Measurements from ENCODE around the gene ZNF787. TPM values are rescaled to one million over a fixed set of nuclear protein-coding genes. Genes with fewer than 3 reads are reported as not detected.
"Not testable (repeated sequence)": the region's sequence is repeated elsewhere in the genome, so short reads cannot be mapped to it uniquely, and the experiment has no call there.

ZNF787 gene
- polyA plus RNA-seq, 1 donor from 2014 or later: 2.8 TPM

DNA sequence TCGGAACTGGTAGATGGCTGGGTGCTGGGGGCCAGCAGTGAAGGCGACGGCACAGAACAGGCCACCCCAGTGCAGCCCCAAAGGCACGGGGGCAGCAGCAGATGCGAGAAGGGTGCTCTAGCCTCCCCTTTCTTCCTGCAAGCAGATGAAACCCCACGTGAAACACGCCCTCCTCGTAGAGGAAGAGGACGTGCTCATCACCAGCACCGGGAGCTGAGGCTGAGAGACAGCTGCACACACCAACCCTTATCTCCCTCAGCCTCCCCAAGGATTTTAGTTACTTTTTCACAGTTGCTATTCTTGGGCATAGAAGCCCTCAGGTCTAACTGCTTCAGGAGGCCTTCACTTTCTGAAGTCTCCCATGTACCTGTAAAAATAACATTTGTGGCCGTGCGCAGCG, 11.9 kb downstream of the ZNF787 start:
- Mint-ChIP-seq H3K4me1 (peaks cover 26 to 52% (median 37%) of the 10 kb centered on the region in 3 donors), H3K36me3 (no peaks in the 10 kb centered on the region), H3K9me3 (no peaks in the 10 kb centered on the region), H3K4me3 (peak overlapping the region in 1 of 4 donors; percentile 51), H3K27ac (peak overlapping the region; percentile 56 to 86 (median 64)), H3K27me3 (no peaks in the 10 kb centered on the region)

GRCh38 chr19:56108447-56109195, 12.5 kb downstream of the ZNF787 start:
- Mint-ChIP-seq H3K4me3 (peak overlapping the region in 2 of 4 donors; percentile 17 to 51), H3K27ac (peak overlapping the region; percentile 64 to 86 (median 83)), H3K27me3 (no peaks in the 10 kb centered on the region), H3K9me3 (no peaks in the 10 kb centered on the region), H3K4me1 (peaks cover 26 to 48% (median 31%) of the 10 kb centered on the region in 3 donors), H3K36me3 (no peaks in the 10 kb centered on the region)

DNA sequence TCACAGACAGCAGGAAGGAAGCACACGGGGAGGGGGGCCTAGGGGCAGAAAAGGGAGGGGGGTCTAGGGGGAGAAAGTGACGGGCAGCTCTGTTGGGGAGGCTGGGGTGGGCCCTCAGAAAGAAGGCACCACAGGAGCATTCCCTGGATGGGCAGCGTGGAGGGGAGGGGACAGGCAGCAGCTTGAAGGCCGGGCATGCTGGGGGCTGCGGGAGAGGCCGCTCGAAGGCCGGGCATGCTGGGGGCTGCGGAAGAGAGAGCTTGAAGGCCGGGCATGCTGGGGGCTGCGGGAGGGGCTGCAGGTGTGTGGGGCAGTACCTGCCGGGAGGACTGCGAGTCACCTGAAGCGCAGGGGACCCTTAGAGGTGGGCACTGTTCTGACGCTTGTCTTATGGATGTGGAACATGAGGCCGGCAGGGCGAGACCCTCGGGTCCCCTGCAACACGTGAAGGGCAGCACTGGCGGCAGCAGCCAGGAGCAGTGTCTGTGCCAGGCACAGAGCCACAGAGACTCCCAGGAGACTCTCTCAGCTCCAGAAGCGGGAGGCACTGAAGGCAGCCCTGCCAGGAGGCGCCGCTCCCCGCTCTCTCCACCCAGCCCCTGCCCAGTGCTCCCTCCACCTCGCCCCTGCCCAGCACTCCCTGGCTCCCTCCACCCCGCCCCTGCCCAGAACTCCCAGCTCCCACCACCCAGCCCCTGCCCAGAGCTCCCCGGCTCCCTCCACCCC, 13.3 kb downstream of the ZNF787 start:
- H3K9me3 Mint-ChIP-seq: no peaks in the 10 kb centered on the region
- no peaks in the 10 kb centered on the region for H3K36me3 Mint-ChIP-seq
- no peaks in the 10 kb centered on the region for H3K27me3 Mint-ChIP-seq
- no peak overlapping the region for H3K27ac Mint-ChIP-seq
- H3K4me3 Mint-ChIP-seq: no peak overlapping the region
- H3K4me1 Mint-ChIP-seq: peaks cover 20 to 40% (median 23%) of the 10 kb centered on the region in 3 donors

GRCh38 chr19:56106993-56107392, 14.1 kb downstream of the ZNF787 start:
- Mint-ChIP-seq H3K27ac (peak overlapping the region in 1 of 3 donors; percentile 21), H3K9me3 (no peaks in the 10 kb centered on the region), H3K4me1 (peaks cover 15 to 35% (median 20%) of the 10 kb centered on the region in 3 donors), H3K27me3 (no peaks in the 10 kb centered on the region), H3K36me3 (no peaks in the 10 kb centered on the region), H3K4me3 (peak overlapping the region in 1 of 4 donors; percentile 79)

- H3K4me3 Mint-ChIP-seq: peak overlapping the region in 2 of 4 donors; percentile 65 to 79
- H3K4me1 Mint-ChIP-seq: peaks cover 15 to 31% (median 16%) of the 10 kb centered on the region in 3 donors
- H3K27ac Mint-ChIP-seq: peak overlapping the region in 1 of 3 donors; percentile 94
- H3K36me3 Mint-ChIP-seq: no peaks in the 10 kb centered on the region
- no peaks in the 10 kb centered on the region for H3K27me3 Mint-ChIP-seq
- no peaks in the 10 kb centered on the region for H3K9me3 Mint-ChIP-seq
Observed at GRCh38 chr19:56106397-56106849, 14.7 kb downstream of the ZNF787 start.

GRCh38 chr19:56105831-56106396, 15.2 kb downstream of the ZNF787 start:
- not testable (repeated sequence) for H3K9me3 Mint-ChIP-seq, H3K27me3 Mint-ChIP-seq, H3K36me3 Mint-ChIP-seq
- Mint-ChIP-seq H3K4me1 (peaks cover 15 to 30% (median 16%) of the 10 kb centered on the region in 3 donors), H3K4me3 (peak overlapping the region in 2 of 4 donors; percentile 65 to 79), H3K27ac (peak overlapping the region; percentile 62 to 94 (median 71))

DNA sequence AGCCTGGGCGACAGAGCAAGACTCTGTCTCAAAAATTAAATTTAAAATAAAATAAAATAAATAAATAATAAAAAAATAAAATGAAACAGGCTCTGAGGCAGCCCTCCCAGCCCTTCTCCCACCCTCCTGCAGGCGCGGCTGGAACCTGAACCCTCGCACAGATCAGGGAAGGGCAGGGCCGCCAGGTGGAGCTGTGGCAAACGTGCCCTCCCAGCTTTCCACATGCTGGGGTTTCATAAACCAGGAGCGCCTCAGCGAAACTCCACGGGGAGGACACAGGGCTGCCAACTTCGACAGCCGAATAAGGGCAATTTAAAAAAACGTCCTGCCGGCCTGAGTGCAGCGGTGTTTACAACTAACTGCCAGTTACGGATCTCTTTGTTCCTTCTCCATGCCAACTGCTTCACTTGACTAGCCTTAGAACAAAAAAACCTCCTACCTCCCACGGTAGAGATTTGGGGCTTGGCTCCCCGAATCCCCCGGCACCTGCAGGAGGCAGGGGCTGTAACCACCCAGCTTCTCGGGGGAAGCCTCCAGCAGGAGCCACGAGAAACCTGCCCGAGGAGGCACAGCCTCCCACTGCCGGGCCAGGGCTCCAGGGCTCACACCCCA, 15.9 kb downstream of the ZNF787 start:
- peaks cover 11 to 26% (median 12%) of the 10 kb centered on the region in 3 donors for H3K4me1 Mint-ChIP-seq

GRCh38 chr19:56104423-56104822, 16.7 kb downstream of the ZNF787 start:
- H3K4me1 Mint-ChIP-seq: peaks cover 8 to 24% (median 10%) of the 10 kb centered on the region in 3 donors
- H3K4me3 Mint-ChIP-seq: peak overlapping the region in 1 of 4 donors; percentile 23
- H3K36me3 Mint-ChIP-seq: no peaks in the 10 kb centered on the region
- no peaks in the 10 kb centered on the region for H3K27me3 Mint-ChIP-seq
- no peak overlapping the region for H3K27ac Mint-ChIP-seq
- H3K9me3 Mint-ChIP-seq: no peaks in the 10 kb centered on the region

More for the DNA sequence above, 15.9 kb downstream of the ZNF787 start:
- no peaks in the 10 kb centered on the region for H3K27me3 Mint-ChIP-seq
- no peaks in the 10 kb centered on the region for H3K36me3 Mint-ChIP-seq
- no peaks in the 10 kb centered on the region for H3K9me3 Mint-ChIP-seq
- H3K4me3 Mint-ChIP-seq: peak overlapping the region in 3 of 4 donors; percentile 65 to 68 (median 65)
- peak overlapping the region; percentile 62 to 94 (median 71) for H3K27ac Mint-ChIP-seq

DNA sequence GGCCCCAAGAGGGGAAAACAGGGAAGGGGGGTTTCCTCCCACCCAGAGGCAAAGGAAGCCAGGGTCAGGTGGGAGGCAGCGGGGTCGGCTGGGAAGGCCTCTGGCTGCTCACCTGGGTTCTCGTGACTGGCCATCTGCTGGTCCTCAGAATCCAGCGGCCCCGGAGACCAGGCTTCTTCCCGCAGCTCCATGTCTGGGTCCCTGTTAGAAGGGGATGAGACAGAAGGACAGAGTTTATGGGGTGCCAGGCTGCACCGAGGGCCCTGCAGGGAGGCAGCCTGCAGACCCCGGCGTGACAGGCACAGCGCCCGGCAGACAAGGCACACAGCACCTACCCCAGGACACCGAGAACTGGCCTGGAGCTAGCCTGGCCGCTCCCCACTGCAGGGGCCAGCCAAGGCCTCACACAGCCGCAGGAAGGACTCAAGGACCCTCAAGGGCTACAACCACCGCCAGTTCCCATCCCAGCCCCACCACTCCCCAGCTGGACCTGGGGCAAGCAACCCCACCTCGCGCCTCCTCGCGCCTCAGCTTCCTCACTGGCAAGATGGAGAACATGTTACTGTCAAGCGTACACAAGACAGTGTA, 18.0 kb downstream of the ZNF787 start:
- Mint-ChIP-seq H3K36me3 (no peaks in the 10 kb centered on the region), H3K27me3 (no peaks in the 10 kb centered on the region), H3K27ac (no peak overlapping the region), H3K4me3 (no peak overlapping the region), H3K4me1 (peaks cover 6 to 18% (median 8%) of the 10 kb centered on the region in 3 donors), H3K9me3 (no peaks in the 10 kb centered on the region)

- H3K27me3 Mint-ChIP-seq: no peaks in the 10 kb centered on the region
- no peaks in the 10 kb centered on the region for H3K36me3 Mint-ChIP-seq
- H3K4me3 Mint-ChIP-seq: peak overlapping the region in 1 of 4 donors; percentile 50
- peaks cover 6 to 15% (median 8%) of the 10 kb centered on the region in 3 donors for H3K4me1 Mint-ChIP-seq
- no peaks in the 10 kb centered on the region for H3K9me3 Mint-ChIP-seq
- H3K27ac Mint-ChIP-seq: peak overlapping the region in 1 of 3 donors; percentile 46
Observed at GRCh38 chr19:56101746-56102535, 19.2 kb downstream of the ZNF787 start.

- peaks cover 4 to 11% (median 6%) of the 10 kb centered on the region in 3 donors for H3K4me1 Mint-ChIP-seq
- H3K4me3 Mint-ChIP-seq: no peak overlapping the region
- no peaks in the 10 kb centered on the region for H3K36me3 Mint-ChIP-seq
- H3K27ac Mint-ChIP-seq: no peak overlapping the region
- H3K27me3 Mint-ChIP-seq: no peaks in the 10 kb centered on the region
- no peaks in the 10 kb centered on the region for H3K9me3 Mint-ChIP-seq
Observed at GRCh38 chr19:56101095-56101494, 20.0 kb downstream of the ZNF787 start.

DNA sequence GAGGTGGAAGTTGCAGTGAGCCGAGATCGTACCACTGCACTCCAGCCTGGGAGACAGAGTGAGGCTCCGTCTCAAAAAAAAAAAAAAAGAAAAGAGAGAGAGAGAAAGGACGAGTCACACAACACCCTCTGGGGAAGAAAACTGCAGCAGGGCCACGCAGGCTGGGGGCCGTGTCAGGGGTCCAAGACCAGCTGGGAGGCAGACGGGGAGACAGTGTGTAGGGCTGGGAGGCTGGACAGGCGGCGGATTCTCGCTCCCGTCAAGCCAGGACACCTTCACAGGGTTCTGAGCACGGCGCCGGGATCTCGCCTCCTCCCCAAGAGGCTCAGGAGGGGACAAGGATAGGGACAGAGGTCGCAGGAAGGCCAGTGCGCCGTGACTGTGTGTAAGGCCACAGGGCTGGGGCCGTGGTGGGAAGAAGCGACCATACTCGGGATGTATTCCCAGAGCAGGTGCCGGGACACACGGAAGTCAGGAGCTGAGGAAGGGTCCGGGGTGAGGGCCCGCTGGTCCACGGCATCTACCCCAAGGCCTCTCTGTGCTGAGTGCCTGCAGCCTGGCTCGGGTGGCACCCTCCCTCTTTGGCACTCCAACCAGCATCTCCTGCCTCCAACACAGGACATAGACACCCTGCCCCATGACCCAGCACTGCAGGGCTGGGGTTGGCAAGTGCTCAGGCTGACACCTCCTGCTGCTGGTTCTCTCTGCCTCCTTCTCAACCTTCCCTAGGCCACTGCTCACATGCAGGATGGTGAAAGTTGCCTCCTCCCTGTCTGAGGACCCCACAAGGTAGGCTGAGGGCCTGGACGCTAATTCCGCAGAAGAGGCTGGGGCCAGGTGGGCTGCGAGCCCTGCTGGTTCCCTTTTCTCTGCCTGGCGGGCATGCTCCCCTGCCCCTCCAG, 21.2 kb downstream of the ZNF787 start:
- H3K27me3 Mint-ChIP-seq: no peaks in the 10 kb centered on the region
- H3K36me3 Mint-ChIP-seq: no peaks in the 10 kb centered on the region
- peaks cover 0 to 3% (median 2%) of the 10 kb centered on the region in 3 donors for H3K4me1 Mint-ChIP-seq
- no peak overlapping the region for H3K4me3 Mint-ChIP-seq
- no peak overlapping the region for H3K27ac Mint-ChIP-seq
- H3K9me3 Mint-ChIP-seq: no peaks in the 10 kb centered on the region
